Type B pancreatic cell (in vitro differentiated cells): ENCODE data around the gene RNU11. TPM values are rescaled to one million over a fixed set of nuclear protein-coding genes. Genes with fewer than 3 reads are reported as not detected.
"Not testable (repeated sequence)": the region's sequence is repeated elsewhere in the genome, so short reads cannot be mapped to it uniquely, and the experiment has no call there.

Experiments used
- DNase-seq: peaks from one replicate; pipeline ENCODE4 v3.0.0; 2021; ENCODE audit warnings: mixed read lengths; ENCODE audit not compliant: unreplicated experiment; ENCODE audit errors: extremely low spot score
- H3K27ac Mint-ChIP-seq: 2 replicates; pipeline ENCODE4 v1.8.0; 2021; ENCODE audit warnings: mild to moderate bottlenecking, mixed read lengths
- H3K27me3 Mint-ChIP-seq: 2 replicates; pipeline ENCODE4 v1.8.0; 2021; ENCODE audit warnings: mixed read lengths
- H3K36me3 Mint-ChIP-seq: 2 replicates; pipeline ENCODE4 v1.8.0; 2021; ENCODE audit warnings: mixed read lengths
- H3K4me1 Mint-ChIP-seq: one replicate; pipeline ENCODE4 v1.8.0; 2021; ENCODE audit warnings: mixed read lengths; ENCODE audit not compliant: unreplicated experiment
- H3K4me3 Mint-ChIP-seq: 2 replicates; pipeline ENCODE4 v1.8.0; 2021; ENCODE audit warnings: mild to moderate bottlenecking, mixed read lengths
- H3K9me3 Mint-ChIP-seq: 2 replicates; pipeline ENCODE4 v1.8.0; 2021; ENCODE audit warnings: mixed read lengths
- CTCF ChIP-seq: fragments of 200-600 bp; sonication (generic); conservative IDR thresholded peaks from 2 replicates; pipeline ENCODE4 v1.5.0; 2021; ENCODE audit warnings: antibody characterized with exemption, mild to moderate bottlenecking
- total RNA-seq: library from RNA; stranded (reverse); gene quantifications from 2 replicates; pipeline ENCODE4 v1.2.1, GENCODE V29; 2021; ENCODE audit warnings: low replicate concordance

The RNU11 gene
- total RNA-seq, 1 donor from 2014 or later = not detected

GRCh38 chr1:28684937-28685336 lies 36.5 kb downstream of the RNU11 start:
- no peaks in the 10 kb centered on the region for H3K4me1 Mint-ChIP-seq
- TF ChIP-seq CTCF = no peak
- no peaks in the 10 kb centered on the region for H3K27me3 Mint-ChIP-seq
- DNase-seq = no peak
- H3K27ac Mint-ChIP-seq = no peak overlapping the region
- no peaks in the 10 kb centered on the region for H3K9me3 Mint-ChIP-seq
- no peak overlapping the region for H3K4me3 Mint-ChIP-seq
- H3K36me3 Mint-ChIP-seq = peaks cover 27% of the 10 kb centered on the region

GRCh38 chr1:28691627-28692026 lies 43.2 kb downstream of the RNU11 start:
- H3K27me3 Mint-ChIP-seq, H3K4me3 Mint-ChIP-seq: not testable (repeated sequence)
- peaks cover 25% of the 10 kb centered on the region for H3K36me3 Mint-ChIP-seq

More at GRCh38 chr1:28691627-28692026, 43.2 kb downstream of the RNU11 start:
- H3K27ac Mint-ChIP-seq, H3K4me1 Mint-ChIP-seq, DNase-seq, H3K9me3 Mint-ChIP-seq: not testable (repeated sequence)

Other genes starting within 250 kb of the RNU11 start
- 38.8 and 46.5 TPM in 2 replicates for gene RCC1, start 142.6 kb upstream of the RNU11 start, total RNA-seq
- gene TRNAU1AP, start 95.5 kb upstream of the RNU11 start, total RNA-seq = 26.9 and 33.7 TPM in 2 replicates
- 0.52 and 2.7 TPM in 2 replicates for gene RAB42, start 56.3 kb upstream of the RNU11 start, total RNA-seq
- 16.2 and 20.8 TPM in 2 replicates for gene TAF12, start 5.5 kb upstream of the RNU11 start, total RNA-seq
- 17.9 and 18.0 TPM in 2 replicates for gene GMEB1, start 20.2 kb downstream of the RNU11 start, total RNA-seq
- gene YTHDF2, start 88.3 kb downstream of the RNU11 start, total RNA-seq = 93.9 and 105 TPM in 2 replicates
- gene OPRD1, start 163.6 kb downstream of the RNU11 start, total RNA-seq = 1.1 and 1.5 TPM in 2 replicates